HEK293T (cell line): ENCODE measurements around the gene MBD2.
"Not testable (repeated sequence)": the region's sequence is repeated elsewhere in the genome, so short reads cannot be mapped to it uniquely, and the experiment has no call there.

Source experiments
- CTCF ChIA-PET: fragments of 350-600 bp; formaldehyde crosslinking; extraction: SDS; loops from one replicate; lab custom pipeline; 2021; ENCODE audit warnings: antibody characterized with exemption, inconsistent platforms; lab: Yijun Ruan, JAX
- POLR2A ChIA-PET: fragments of 350-600 bp; formaldehyde crosslinking; extraction: SDS; loops from one replicate; lab custom pipeline; 2020; ENCODE audit warnings: antibody characterized with exemption, inconsistent platforms; lab: Yijun Ruan, JAX
- DNase-seq: peaks from one replicate; pipeline ENCODE4 v3.0.0; 2012; ENCODE audit warnings: mixed read lengths; ENCODE audit errors: extremely low spot score
- ARNT ChIP-seq: fragments of 450-650 bp; IDR thresholded peaks from 2 replicates; pipeline ENCODE4 v1.6.1; 2017; ENCODE audit warnings: mild to moderate bottlenecking
- BHLHE40 ChIP-seq: fragments of 450-650 bp; IDR thresholded peaks from 2 replicates; pipeline ENCODE4 v1.6.1; 2016; ENCODE audit warnings: mild to moderate bottlenecking, moderate library complexity, borderline replicate concordance
- CTBP1 ChIP-seq: fragments of 450-650 bp; IDR thresholded peaks from 2 replicates; pipeline ENCODE4 v1.6.1; 2016; ENCODE audit warnings: borderline replicate concordance
- ELF4 ChIP-seq: fragments of 450-650 bp; IDR thresholded peaks from 2 replicates; pipeline ENCODE4 v1.6.1; 2017; ENCODE audit warnings: antibody characterized with exemption
- FOXA1 ChIP-seq: fragments of 450-650 bp; IDR thresholded peaks from 2 replicates; pipeline ENCODE4 v1.6.1; 2016; ENCODE audit warnings: mild to moderate bottlenecking
- FOXK2 ChIP-seq: fragments of 450-650 bp; IDR thresholded peaks from 2 replicates; pipeline ENCODE4 v1.6.1; 2016; ENCODE audit warnings: mild to moderate bottlenecking
- FOXM1 ChIP-seq: fragments of 450-650 bp; IDR thresholded peaks from 2 replicates; pipeline ENCODE4 v1.6.1; 2017; ENCODE audit warnings: mild to moderate bottlenecking, borderline replicate concordance
- HDGF ChIP-seq: fragments of 450-650 bp; IDR thresholded peaks from 2 replicates; pipeline ENCODE4 v1.6.1; 2017; ENCODE audit warnings: antibody characterized with exemption, borderline replicate concordance
- L3MBTL2 ChIP-seq: fragments of 450-650 bp; conservative IDR thresholded peaks from 2 replicates; pipeline ENCODE4 v1.6.1; 2016; ENCODE audit warnings: mild to moderate bottlenecking
- LEF1 ChIP-seq: fragments of 450-650 bp; IDR thresholded peaks from 2 replicates; pipeline ENCODE4 v1.6.1; 2017; ENCODE audit warnings: mild to moderate bottlenecking, borderline replicate concordance
- NFRKB ChIP-seq: fragments of 450-650 bp; IDR thresholded peaks from 2 replicates; pipeline ENCODE4 v1.6.1; 2016; ENCODE audit warnings: mild to moderate bottlenecking, moderate library complexity
- PKNOX1 ChIP-seq: fragments of 450-650 bp; IDR thresholded peaks from 2 replicates; pipeline ENCODE4 v1.6.1; 2016
- SP1 ChIP-seq: fragments of 450-650 bp; IDR thresholded peaks from 2 replicates; pipeline ENCODE4 v1.6.1; 2017
- SUZ12 ChIP-seq: fragments of 450-650 bp; IDR thresholded peaks from 2 replicates; pipeline ENCODE4 v1.6.1; 2016; ENCODE audit warnings: mild to moderate bottlenecking
- TARDBP ChIP-seq: fragments of 450-650 bp; IDR thresholded peaks from 2 replicates; pipeline ENCODE4 v1.6.1; 2016
- ZNF384 ChIP-seq: fragments of 450-650 bp; IDR thresholded peaks from 2 replicates; pipeline ENCODE4 v1.6.1; 2016

Gene MBD2

GRCh38 chr18:54215069-54215468 is 9.4 kb downstream of the MBD2 start:
- DNase-seq: no peak
- POLR2A ChIA-PET: interaction anchor here (0.8 kb wide), 1 partner anchor 8 kb away, joined by 3 read pairs; no protein-coding TSS in a partner anchor
- TF ChIP-seq ZNF384 (no peak), ELF4 (no peak), PKNOX1 (no peak), SUZ12 (no peak), L3MBTL2 (no peak), ARNT (no peak), LEF1 (no peak)
- CTCF ChIA-PET: no interaction called here

- TF ChIP-seq LEF1 (no peak), FOXA1 (no peak), TARDBP (no peak), ELF4 (no peak), BHLHE40 (no peak), FOXK2 (no peak), SP1 (no peak), CTBP1 (no peak)
- POLR2A ChIA-PET: interaction anchor here (0.6 to 1.9 kb wide), 2 partner anchors 13 to 352 kb away, joined by 3 to 7 read pairs; no protein-coding TSS in a partner anchor
- CTCF ChIA-PET: no interaction called here
- no peak for DNase-seq
These were observed 14.0 kb downstream of the MBD2 start for GRCh38 chr18:54210463-54210862.

- TF ChIP-seq FOXM1 (no peak), BHLHE40 (no peak), ZNF384 (no peak), L3MBTL2 (no peak), ARNT (no peak), NFRKB (no peak), TARDBP (no peak), PKNOX1 (no peak), FOXK2 (no peak), HDGF (no peak), ELF4 (no peak), CTBP1 (no peak), SP1 (no peak), LEF1 (no peak), FOXA1 (no peak), SUZ12 (no peak)
- DNase-seq: no peak
- ChIA-PET POLR2A (no interaction called here), CTCF (no interaction called here)
These were observed 14.8 kb downstream of the MBD2 start for GRCh38 chr18:54209471-54210180.

GRCh38 chr18:54206447-54206846 is 18.0 kb downstream of the MBD2 start:
- DNase-seq: no peak
- ChIA-PET CTCF (interaction anchor here (0.6 kb wide), 1 partner anchor 79 kb away, joined by 4 read pairs; no protein-coding TSS in a partner anchor), POLR2A (no interaction called here)
- no peak for TF ChIP-seq LEF1
- no peak for TF ChIP-seq FOXM1
- TF ChIP-seq SUZ12: no peak
- TF ChIP-seq PKNOX1: no peak
- TF ChIP-seq ARNT: no peak
- no peak for TF ChIP-seq FOXK2
- no peak for TF ChIP-seq BHLHE40
- no peak for TF ChIP-seq ELF4

- TF ChIP-seq BHLHE40 (no peak), NFRKB (no peak), TARDBP (no peak), CTBP1 (no peak)
- ChIA-PET POLR2A (no interaction called here), CTCF (interaction anchor here (0.6 to 0.7 kb wide), 2 partner anchors 10 to 78 kb away, joined by 4 read pairs; no protein-coding TSS in a partner anchor)
- no peak for DNase-seq
These were observed 18.5 kb downstream of the MBD2 start for GRCh38 chr18:54205959-54206358.

GRCh38 chr18:54205448-54205847 is 19.0 kb downstream of the MBD2 start:
- DNase-seq, POLR2A ChIA-PET: not testable (repeated sequence)
- CTCF ChIA-PET: interaction anchor here (0.7 kb wide), 1 partner anchor 10 kb away, joined by 4 read pairs; no protein-coding TSS in a partner anchor

- ChIA-PET CTCF (no interaction called here), POLR2A (no interaction called here)
- DNase-seq: no peak
- TF ChIP-seq HDGF (no peak), L3MBTL2 (no peak), SUZ12 (no peak), SP1 (no peak), FOXK2 (no peak), LEF1 (no peak), BHLHE40 (no peak), ARNT (no peak), ZNF384 (no peak), FOXM1 (no peak), TARDBP (no peak), CTBP1 (no peak), FOXA1 (no peak), NFRKB (no peak), ELF4 (no peak), PKNOX1 (no peak)
These were observed 19.6 kb downstream of the MBD2 start for GRCh38 chr18:54204883-54205282.
